ENCODE measurements around the gene CSNK2A1. TPM values are rescaled to one million over a fixed set of nuclear protein-coding genes. Genes with fewer than 3 reads are reported as not detected.

CSNK2A1 gene
- total RNA-seq, 1 experiment from 2014 or later, result 229 TPM

DNA sequence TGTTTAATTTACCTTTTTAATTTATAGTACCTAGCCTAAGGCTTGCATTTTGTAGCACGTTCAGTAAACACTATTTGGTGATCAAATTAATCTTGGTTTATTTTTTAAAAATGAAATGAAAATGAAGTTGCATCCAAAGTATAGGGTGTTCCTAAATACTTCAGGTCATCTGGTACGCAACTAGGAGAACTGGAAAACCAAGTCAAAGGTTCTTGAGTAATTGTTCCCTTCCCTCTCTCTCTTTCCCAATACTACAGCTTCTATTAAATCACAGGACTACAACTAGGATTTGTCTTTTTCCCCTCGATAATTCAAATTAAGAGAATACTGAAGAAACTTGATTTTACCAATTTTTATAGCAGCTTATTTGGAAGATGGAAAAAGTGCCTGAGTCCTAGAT, 27.9 kb downstream of the CSNK2A1 start:
- Histone ChIP-seq H3K27ac (ENCODE audit: insufficient read length, low read depth, low read length) (no peak overlapping the region), H2AFZ (ENCODE audit: low read length) (no peak overlapping the region), H3K27me3 (ENCODE audit: insufficient read depth, low read length) (no peaks in the 10 kb centered on the region), H4K20me1 (ENCODE audit: control insufficient read depth, insufficient read depth, insufficient read length) (no peaks in the 10 kb centered on the region), H4K91ac (ENCODE audit: insufficient read length, low read depth, low read length) (no peak overlapping the region), H3K56ac (ENCODE audit: insufficient read length, low read depth, low read length) (no peak overlapping the region), H3K14ac (ENCODE audit: insufficient read depth, low read length) (no peak overlapping the region), H2BK5ac (ENCODE audit: insufficient read length, low read length) (no peak overlapping the region), H3K18ac (ENCODE audit: insufficient read length, low read depth, low read length) (no peak overlapping the region), H3K9me3 (ENCODE audit: control insufficient read depth, low read depth, low read length) (no peaks in the 10 kb centered on the region), H3K79me1 (ENCODE audit: insufficient read depth, low read depth, low read length, poor library complexity, severe bottlenecking) (peaks cover 14% of the 10 kb centered on the region), H2BK15ac (ENCODE audit: low read depth, low read length) (no peak overlapping the region), H3K23ac (ENCODE audit: insufficient read length, low read depth, low read length) (no peak overlapping the region), H2BK120ac (ENCODE audit: low read depth, low read length, poor library complexity, severe bottlenecking) (no peak overlapping the region), H3K4ac (ENCODE audit: low read depth, low read length) (no peak overlapping the region), H3T11ph (ENCODE audit: low read length) (no peak overlapping the region), H3K23me2 (ENCODE audit: insufficient read length, low read depth, low read length, poor library complexity, severe bottlenecking) (no peaks in the 10 kb centered on the region), H2BK12ac (ENCODE audit: insufficient read length, low read depth, low read length) (no peak overlapping the region), H3K4me1 (ENCODE audit: insufficient read depth, low read length) (no peaks in the 10 kb centered on the region; the same call in 1 of the 2 replicates), H2BK20ac (ENCODE audit: low read depth, low read length, poor library complexity, severe bottlenecking) (no peak overlapping the region), H3K79me2 (ENCODE audit: insufficient read depth, low read length) (peaks cover 67% of the 10 kb centered on the region), H3K4me2 (ENCODE audit: insufficient read depth, insufficient read length, low read length) (no peak overlapping the region), H4K5ac (ENCODE audit: insufficient read length, low read depth, low read length) (no peak overlapping the region), H4K8ac (replicated peaks; ENCODE audit: insufficient read length, low read depth, low read length) (no peak overlapping the region), H2AK5ac (ENCODE audit: insufficient read length, low read length) (no peak overlapping the region), H3K9ac (ENCODE audit: extremely low read depth, insufficient read length, low read length) (no peak overlapping the region)
- H3K27me3 Mint-ChIP-seq (ENCODE audit: low read depth), result no peaks in the 10 kb centered on the region
- peaks cover 4 to 5% of the 10 kb centered on the region in 2 experiments; a peak in 3 of 5 replicates for H3K9me3 Mint-ChIP-seq
- peak overlapping the region in 1 of 3 experiments; percentile 80; a peak in 2 of 7 replicates for H3K27ac Mint-ChIP-seq
- TF ChIP-seq, protein P1, sequence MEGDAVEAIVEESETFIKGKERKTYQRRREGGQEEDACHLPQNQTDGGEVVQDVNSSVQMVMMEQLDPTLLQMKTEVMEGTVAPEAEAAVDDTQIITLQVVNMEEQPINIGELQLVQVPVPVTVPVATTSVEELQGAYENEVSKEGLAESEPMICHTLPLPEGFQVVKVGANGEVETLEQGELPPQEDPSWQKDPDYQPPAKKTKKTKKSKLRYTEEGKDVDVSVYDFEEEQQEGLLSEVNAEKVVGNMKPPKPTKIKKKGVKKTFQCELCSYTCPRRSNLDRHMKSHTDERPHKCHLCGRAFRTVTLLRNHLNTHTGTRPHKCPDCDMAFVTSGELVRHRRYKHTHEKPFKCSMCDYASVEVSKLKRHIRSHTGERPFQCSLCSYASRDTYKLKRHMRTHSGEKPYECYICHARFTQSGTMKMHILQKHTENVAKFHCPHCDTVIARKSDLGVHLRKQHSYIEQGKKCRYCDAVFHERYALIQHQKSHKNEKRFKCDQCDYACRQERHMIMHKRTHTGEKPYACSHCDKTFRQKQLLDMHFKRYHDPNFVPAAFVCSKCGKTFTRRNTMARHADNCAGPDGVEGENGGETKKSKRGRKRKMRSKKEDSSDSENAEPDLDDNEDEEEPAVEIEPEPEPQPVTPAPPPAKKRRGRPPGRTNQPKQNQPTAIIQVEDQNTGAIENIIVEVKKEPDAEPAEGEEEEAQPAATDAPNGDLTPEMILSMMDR (conservative IDR thresholded peaks at IDR 0.05), result no peak
- peaks cover 7 to 23% (median 11%) of the 10 kb centered on the region in 3 experiments; a peak in 6 of 7 replicates for H3K36me3 Mint-ChIP-seq (ENCODE audit: insufficient read depth in 1 of 3, low read depth in 3 of 3)
- H3K4me3 Mint-ChIP-seq, result no peak overlapping the region
- no peak for DNase-seq
- peaks cover 15 to 26% of the 10 kb centered on the region in 2 experiments for H3K4me1 Mint-ChIP-seq
- no CpG with 5 or more reads among the region's 3 CpGs for WGBS (ENCODE audit: extremely low coverage, insufficient read length, low lambda C conversion rate)
